ENCODE measurements around the gene C2CD2L.
"Not testable (repeated sequence)": the region's sequence is repeated elsewhere in the genome, so short reads cannot be mapped to it uniquely, and the experiment has no call there.

C2CD2L gene

GRCh38 chr11:119118946-119119345, 11.8 kb downstream of the C2CD2L start:
- Histone ChIP-seq H3K27me3 (ENCODE audit: insufficient read depth, low read length) (no peaks in the 10 kb centered on the region), H3K4me3 (ENCODE audit: low read length) (no peak overlapping the region), H3K9me3 (ENCODE audit: insufficient read depth, low read depth, low read length) (no peaks in the 10 kb centered on the region), H3K27ac (ENCODE audit: low read length) (no peak overlapping the region), H3K4me1 (ENCODE audit: insufficient read depth, low read length) (peaks cover 9% of the 10 kb centered on the region), H3K36me3 (ENCODE audit: insufficient read depth, low read depth, low read length) (peaks cover 3% of the 10 kb centered on the region), H3K9ac (ENCODE audit: low read depth, low read length) (no peak overlapping the region)

GRCh38 chr11:119120639-119121007, 13.5 kb downstream of the C2CD2L start:
- peak overlapping the region; percentile 68 for H3K4me3 ChIP-seq (ENCODE audit: low read length)
- no peak overlapping the region for H3K27ac ChIP-seq (ENCODE audit: low read length)
- peaks cover 10% of the 10 kb centered on the region for H3K36me3 ChIP-seq (ENCODE audit: insufficient read depth, low read depth, low read length)
- peaks cover 9% of the 10 kb centered on the region for H3K4me1 ChIP-seq (ENCODE audit: insufficient read depth, low read length)
- no peaks in the 10 kb centered on the region for H3K27me3 ChIP-seq (ENCODE audit: insufficient read depth, low read length)
- peak overlapping the region; percentile 72; the same call in 1 of the 2 replicates for H3K9ac ChIP-seq (ENCODE audit: low read depth, low read length)
- H3K9me3 ChIP-seq (ENCODE audit: insufficient read depth, low read depth, low read length): no peaks in the 10 kb centered on the region

DNA sequence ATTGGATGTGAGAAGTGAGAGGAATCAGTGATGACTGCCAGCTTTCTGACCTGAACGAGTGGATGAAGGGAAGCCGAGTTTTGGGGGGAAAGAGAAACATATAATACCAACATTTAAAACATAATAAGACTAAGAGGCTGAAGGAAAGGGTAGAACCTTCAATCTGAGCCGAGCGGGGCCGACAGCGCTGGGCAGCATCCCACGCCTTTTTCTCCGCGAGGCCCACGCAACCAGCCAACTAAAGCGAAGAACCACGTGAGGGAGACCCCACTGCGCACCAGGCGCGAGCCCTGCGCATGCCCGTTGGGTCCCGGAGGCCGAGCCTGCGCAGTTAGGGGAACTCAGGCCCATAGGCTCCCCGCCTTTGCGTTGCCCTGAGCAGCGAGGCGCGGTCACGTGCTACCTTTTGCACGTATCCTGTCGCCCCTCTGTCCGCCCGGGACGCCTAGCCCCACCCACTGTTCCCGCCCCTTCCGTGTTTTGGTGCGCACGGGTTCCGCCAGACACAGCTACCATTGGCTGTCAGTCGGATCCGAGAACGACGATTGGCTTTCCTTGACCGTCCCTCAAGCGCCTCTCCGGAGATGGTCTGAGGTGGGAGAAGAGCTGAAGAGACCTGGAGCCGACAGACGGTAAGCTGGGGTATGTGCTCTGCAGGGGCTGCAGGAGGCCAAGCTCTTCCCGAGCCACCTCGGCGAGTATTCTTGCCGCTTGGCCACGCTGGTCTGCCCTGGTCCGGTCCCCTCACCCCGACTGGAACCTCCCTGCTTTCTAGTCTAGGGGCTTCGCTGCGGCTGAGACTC, 14.1 kb downstream of the C2CD2L start, which contains the start of gene HINFP:
Gene HINFP, plus strand, starts transcription at position 573 of the 803 bp plus-strand sequence. CDS start 5,365 bp downstream, outside the sequence.
- H3K36me3 ChIP-seq (ENCODE audit: insufficient read depth, low read depth, low read length): peaks cover 10% of the 10 kb centered on the region
- peak within 1 kb of the TSS; percentile 97 for H3K4me3 ChIP-seq (ENCODE audit: low read length)
- no peaks in the 10 kb centered on the region for H3K9me3 ChIP-seq (ENCODE audit: insufficient read depth, low read depth, low read length)
- H3K27me3 ChIP-seq (ENCODE audit: insufficient read depth, low read length): no peaks in the 10 kb centered on the region
- peak within 1 kb of the TSS; percentile 77 for H3K27ac ChIP-seq (ENCODE audit: low read length)
- H3K9ac ChIP-seq (ENCODE audit: low read depth, low read length): peak within 1 kb of the TSS; percentile 93
- H3K4me1 ChIP-seq (ENCODE audit: insufficient read depth, low read length): peaks cover 9% of the 10 kb centered on the region

GRCh38 chr11:119121811-119122124, 14.6 kb downstream of the C2CD2L start:
- Histone ChIP-seq H3K9me3 (ENCODE audit: insufficient read depth, low read depth, low read length) (no peaks in the 10 kb centered on the region), H3K36me3 (ENCODE audit: insufficient read depth, low read depth, low read length) (peaks cover 10% of the 10 kb centered on the region), H3K27me3 (ENCODE audit: insufficient read depth, low read length) (no peaks in the 10 kb centered on the region), H3K27ac (ENCODE audit: low read length) (peak overlapping the region; percentile 77), H3K4me1 (ENCODE audit: insufficient read depth, low read length) (peaks cover 9% of the 10 kb centered on the region), H3K9ac (ENCODE audit: low read depth, low read length) (peak overlapping the region; percentile 93), H3K4me3 (ENCODE audit: low read length) (peak overlapping the region; percentile 97)

- Histone ChIP-seq H3K9me3 (ENCODE audit: insufficient read depth, low read depth, low read length) (no peaks in the 10 kb centered on the region), H3K9ac (ENCODE audit: low read depth, low read length) (no peak overlapping the region), H3K4me3 (ENCODE audit: low read length) (no peak overlapping the region), H3K27ac (ENCODE audit: low read length) (no peak overlapping the region), H3K36me3 (ENCODE audit: insufficient read depth, low read depth, low read length) (peaks cover 24% of the 10 kb centered on the region), H3K27me3 (ENCODE audit: insufficient read depth, low read length) (no peaks in the 10 kb centered on the region), H3K4me1 (ENCODE audit: insufficient read depth, low read length) (peaks cover 6% of the 10 kb centered on the region)
Observed at GRCh38 chr11:119125821-119126220, 18.7 kb downstream of the C2CD2L start.

GRCh38 chr11:119126675-119127268, 19.6 kb downstream of the C2CD2L start:
- Histone ChIP-seq H3K4me3 (ENCODE audit: low read length) (no peak overlapping the region), H3K9ac (ENCODE audit: low read depth, low read length) (no peak overlapping the region), H3K36me3 (ENCODE audit: insufficient read depth, low read depth, low read length) (peaks cover 33% of the 10 kb centered on the region), H3K4me1 (ENCODE audit: insufficient read depth, low read length) (peaks cover 6% of the 10 kb centered on the region), H3K9me3 (ENCODE audit: insufficient read depth, low read depth, low read length) (no peaks in the 10 kb centered on the region), H3K27ac (ENCODE audit: low read length) (no peak overlapping the region), H3K27me3 (ENCODE audit: insufficient read depth, low read length) (no peaks in the 10 kb centered on the region)

DNA sequence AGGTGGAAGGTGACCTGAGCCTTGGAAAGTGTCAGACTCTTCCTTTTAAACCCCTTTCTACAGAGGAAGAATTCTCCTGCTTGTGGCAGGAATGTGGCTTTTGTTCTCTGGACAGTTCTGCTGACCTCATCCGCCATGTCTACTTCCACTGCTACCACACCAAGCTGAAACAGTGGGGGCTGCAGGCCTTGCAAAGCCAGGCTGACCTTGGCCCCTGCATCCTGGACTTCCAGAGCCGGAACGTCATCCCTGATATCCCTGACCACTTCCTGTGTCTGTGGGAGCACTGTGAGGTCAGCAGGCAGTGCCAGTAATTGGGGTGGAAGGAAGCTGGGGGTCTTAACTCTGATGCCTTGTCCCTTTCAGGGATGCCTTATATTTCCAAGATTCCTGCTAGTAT, 23.5 kb downstream of the C2CD2L start:
- Histone ChIP-seq H3K9ac (ENCODE audit: low read depth, low read length) (no peak overlapping the region), H3K4me1 (ENCODE audit: insufficient read depth, low read length) (no peaks in the 10 kb centered on the region), H3K27me3 (ENCODE audit: insufficient read depth, low read length) (no peaks in the 10 kb centered on the region), H3K36me3 (ENCODE audit: insufficient read depth, low read depth, low read length) (peaks cover 56% of the 10 kb centered on the region), H3K4me3 (ENCODE audit: low read length) (no peak overlapping the region), H3K9me3 (ENCODE audit: insufficient read depth, low read depth, low read length) (no peaks in the 10 kb centered on the region), H3K27ac (ENCODE audit: low read length) (no peak overlapping the region)

- Histone ChIP-seq H3K4me1 (ENCODE audit: insufficient read depth, low read length) (no peaks in the 10 kb centered on the region), H3K9ac (ENCODE audit: low read depth, low read length) (no peak overlapping the region), H3K9me3 (ENCODE audit: insufficient read depth, low read depth, low read length) (no peaks in the 10 kb centered on the region), H3K27ac (ENCODE audit: low read length) (no peak overlapping the region), H3K27me3 (ENCODE audit: insufficient read depth, low read length) (no peaks in the 10 kb centered on the region), H3K4me3 (ENCODE audit: low read length) (no peak overlapping the region), H3K36me3 (ENCODE audit: insufficient read depth, low read depth, low read length) (peaks cover 53% of the 10 kb centered on the region)
Observed at GRCh38 chr11:119134389-119134978, 27.3 kb downstream of the C2CD2L start.

DNA sequence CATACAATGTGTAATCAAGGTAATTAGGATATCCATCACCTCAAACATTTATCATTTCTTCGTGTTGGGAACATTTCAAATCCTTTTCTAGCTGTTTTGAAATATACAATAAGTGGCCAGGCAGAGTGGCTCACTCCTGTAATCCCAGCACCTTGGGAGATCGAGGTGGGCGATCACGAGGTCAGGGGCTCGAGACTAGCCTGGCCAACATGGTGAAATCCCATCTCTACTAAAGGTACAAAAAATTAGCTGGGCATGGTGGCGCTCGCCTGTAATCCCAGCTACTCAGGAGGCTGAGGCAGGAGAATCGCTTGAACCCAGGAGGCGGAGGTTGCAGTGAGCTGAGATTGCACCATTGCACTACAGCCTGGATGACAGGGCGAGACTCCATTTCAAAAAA, 32.1 kb downstream of the C2CD2L start:
- H3K27ac ChIP-seq (ENCODE audit: low read length); H3K27me3 ChIP-seq (ENCODE audit: insufficient read depth, low read length); H3K36me3 ChIP-seq (ENCODE audit: insufficient read depth, low read depth, low read length); H3K9me3 ChIP-seq (ENCODE audit: insufficient read depth, low read depth, low read length); H3K9ac ChIP-seq (ENCODE audit: low read depth, low read length); H3K4me3 ChIP-seq (ENCODE audit: low read length); H3K4me1 ChIP-seq (ENCODE audit: insufficient read depth, low read length): not testable (repeated sequence)

- no peaks in the 10 kb centered on the region for H3K36me3 ChIP-seq (ENCODE audit: insufficient read depth, low read depth, low read length)
- H3K27ac ChIP-seq (ENCODE audit: low read length): no peak overlapping the region
- no peak overlapping the region for H3K9ac ChIP-seq (ENCODE audit: low read depth, low read length)
- no peaks in the 10 kb centered on the region for H3K4me1 ChIP-seq (ENCODE audit: insufficient read depth, low read length)
- no peaks in the 10 kb centered on the region for H3K9me3 ChIP-seq (ENCODE audit: insufficient read depth, low read depth, low read length)
- peaks cover 47% of the 10 kb centered on the region for H3K27me3 ChIP-seq (ENCODE audit: insufficient read depth, low read length)
- no peak overlapping the region for H3K4me3 ChIP-seq (ENCODE audit: low read length)
Observed at GRCh38 chr11:119144825-119145486, 37.8 kb downstream of the C2CD2L start.

GRCh38 chr11:119145551-119145950, 38.4 kb downstream of the C2CD2L start:
- H3K9ac ChIP-seq (ENCODE audit: low read depth, low read length): no peak overlapping the region
- no peaks in the 10 kb centered on the region for H3K4me1 ChIP-seq (ENCODE audit: insufficient read depth, low read length)
- H3K27ac ChIP-seq (ENCODE audit: low read length): no peak overlapping the region
- H3K9me3 ChIP-seq (ENCODE audit: insufficient read depth, low read depth, low read length): no peaks in the 10 kb centered on the region
- peaks cover 53% of the 10 kb centered on the region for H3K27me3 ChIP-seq (ENCODE audit: insufficient read depth, low read length)
- no peaks in the 10 kb centered on the region for H3K36me3 ChIP-seq (ENCODE audit: insufficient read depth, low read depth, low read length)
- no peak overlapping the region for H3K4me3 ChIP-seq (ENCODE audit: low read length)
